ENCODE measurements around the gene TCL1B. TPM values are rescaled to one million over a fixed set of nuclear protein-coding genes. Genes with fewer than 3 reads are reported as not detected.

Gene TCL1B
- total and polyA plus RNA-seq, 11 donors: not detected

- no peaks in the 10 kb centered on the region for H3K9me3 ChIP-seq
- no peak for ATAC-seq
- no peak overlapping the region for H3K27ac ChIP-seq
- no peak overlapping the region for H3K4me3 ChIP-seq
- DNase-seq: no peak
- intact Hi-C loops (cut with DNase I): no loop called here
- H3K4me1 ChIP-seq: peaks cover 0 to 3% (median 0%) of the 10 kb centered on the region in 12 donors
- no peaks in the 10 kb centered on the region for H3K36me3 ChIP-seq
- TF ChIP-seq CTCF (IDR thresholded peaks at IDR 0.05): no peak
- no peak for TF ChIP-seq POLR2A (IDR thresholded peaks at IDR 0.05)
- 80 to 86% (median 84%) methylated on average over 7 of the region's 7 CpGs for WGBS, 4 donors
- peaks cover 0 to 4% (median 0%) of the 10 kb centered on the region in 9 donors for H3K27me3 ChIP-seq
Measured at GRCh38 chr14:95649230-95649629, 37.0 kb upstream of the TCL1B start.

GRCh38 chr14:95651028-95651427 is 35.2 kb upstream of the TCL1B start:
- Histone ChIP-seq H3K4me1 (peaks cover 0 to 3% (median 0%) of the 10 kb centered on the region in 12 donors), H3K27me3 (peaks cover 0 to 4% (median 0%) of the 10 kb centered on the region in 9 donors), H3K4me3 (no peak overlapping the region), H3K36me3 (no peaks in the 10 kb centered on the region), H3K27ac (no peak overlapping the region), H3K9me3 (no peaks in the 10 kb centered on the region)
- DNase-seq (no peak), ATAC-seq (no peak)
- no peak for TF ChIP-seq CTCF (IDR thresholded peaks at IDR 0.05)
- no peak for TF ChIP-seq POLR2A (IDR thresholded peaks at IDR 0.05)
- 53 to 62% (median 54%) methylated on average over 7 of the region's 7 CpGs for WGBS, 4 donors
- intact Hi-C loops (cut with DNase I): no loop called here

GRCh38 chr14:95651821-95652583 is 34.2 kb upstream of the TCL1B start:
- Histone ChIP-seq H3K9me3 (no peaks in the 10 kb centered on the region), H3K4me3 (no peak overlapping the region), H3K36me3 (no peaks in the 10 kb centered on the region), H3K4me1 (peaks cover 0 to 3% (median 0%) of the 10 kb centered on the region in 12 donors), H3K27me3 (peaks cover 0 to 3% (median 0%) of the 10 kb centered on the region in 9 donors), H3K27ac (no peak overlapping the region)
- intact Hi-C loops (cut with DNase I): no loop called here
- no peak for ATAC-seq
- no peak for TF ChIP-seq CTCF (IDR thresholded peaks at IDR 0.05)
- no peak for TF ChIP-seq POLR2A (IDR thresholded peaks at IDR 0.05)
- WGBS, 4 donors: 56 to 65% (median 61%) methylated on average over 5 of the region's 5 CpGs
- no peak for DNase-seq

- ATAC-seq: no peak
- WGBS, 4 donors: 56 to 76% (median 70%) methylated on average over 2 of the region's 2 CpGs
Measured at GRCh38 chr14:95652690-95653089, 33.5 kb upstream of the TCL1B start.

More at GRCh38 chr14:95652690-95653089, 33.5 kb upstream of the TCL1B start:
- TF ChIP-seq CTCF (IDR thresholded peaks at IDR 0.05): no peak
- TF ChIP-seq POLR2A (IDR thresholded peaks at IDR 0.05): no peak
- H3K4me3 ChIP-seq: no peak overlapping the region
- no peaks in the 10 kb centered on the region for H3K27me3 ChIP-seq
- H3K9me3 ChIP-seq: no peaks in the 10 kb centered on the region
- peaks cover 0 to 3% (median 0%) of the 10 kb centered on the region in 12 donors for H3K4me1 ChIP-seq
- intact Hi-C loops (cut with DNase I): no loop called here
- no peak for DNase-seq
- H3K27ac ChIP-seq: no peak overlapping the region
- H3K36me3 ChIP-seq: no peaks in the 10 kb centered on the region
